HL-60/S4 (cell line): ENCODE measurements around the gene NRF1.

Experiments
- in situ Hi-C: fragments of 300-500 bp; cut with MboI; formaldehyde crosslinking; loops from 2 replicates; pipeline ENCODE4 v1.14.3; 2022; ENCODE audit warnings: low sequenced_read_pairs

Gene NRF1

GRCh38 chr7:129644634-129645230, 33.2 kb downstream of the NRF1 start:
- in situ Hi-C loops = loop anchor here (10.0 kb wide), 1 partner anchor 280 kb away; no protein-coding TSS in a partner anchor

GRCh38 chr7:129646369-129647021, 35.0 kb downstream of the NRF1 start:
- in situ Hi-C loops = loop anchor here (10.0 kb wide), 1 partner anchor 282 kb away; no protein-coding TSS in a partner anchor

DNA sequence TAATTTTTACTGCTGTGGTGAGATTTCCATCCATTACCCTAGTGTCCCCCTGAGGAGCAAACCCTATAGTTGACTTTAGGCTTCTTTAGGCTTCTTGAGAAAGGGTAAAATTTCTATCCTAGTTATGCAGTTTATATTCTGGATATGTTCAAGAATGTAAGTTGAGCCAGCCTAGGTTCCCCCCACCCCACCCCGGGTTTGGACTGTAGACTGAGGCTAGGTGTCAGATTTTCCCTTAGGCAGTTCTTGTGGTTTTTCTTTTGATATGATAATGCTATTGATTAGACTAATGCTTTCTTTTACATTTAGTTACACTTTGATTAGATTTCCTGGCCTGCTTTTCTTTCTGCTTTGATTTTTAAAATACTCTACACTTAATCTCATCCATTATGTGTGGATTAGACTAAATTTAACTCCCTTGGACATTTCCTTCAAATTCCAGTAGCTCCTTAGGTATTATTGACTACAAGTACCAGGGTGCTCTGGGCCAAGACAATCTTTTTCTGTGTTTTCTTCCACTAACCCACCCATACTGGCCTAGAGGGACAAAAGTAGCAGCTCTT, 37.7 kb downstream of the NRF1 start:
- in situ Hi-C loops = loop anchor here (10.0 kb wide), 1 partner anchor 284 kb away; no protein-coding TSS in a partner anchor

GRCh38 chr7:129650056-129650758, 38.7 kb downstream of the NRF1 start:
- in situ Hi-C loops = no loop called here

DNA sequence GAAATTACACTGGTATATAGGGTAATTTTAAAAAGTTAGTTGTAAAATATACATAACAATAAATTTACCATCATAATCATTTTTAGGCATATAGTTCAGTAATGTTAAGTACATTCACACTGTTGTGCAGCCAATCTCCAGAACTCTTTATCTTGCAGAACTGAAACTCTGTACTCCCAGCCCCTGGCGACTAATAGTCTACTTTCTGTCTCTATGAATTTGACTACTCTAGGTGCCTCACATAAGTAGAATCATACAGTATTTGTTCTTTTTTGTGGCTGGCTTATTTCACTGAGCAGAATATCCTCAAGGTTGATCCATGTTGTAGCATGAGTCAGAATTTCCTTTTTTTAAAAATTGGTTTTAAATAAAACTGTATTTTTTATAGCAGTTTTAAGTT, 41.4 kb downstream of the NRF1 start:
- in situ Hi-C loops = no loop called here

- in situ Hi-C loops = no loop called here
These were observed 44.3 kb downstream of the NRF1 start for GRCh38 chr7:129655811-129656210.

- in situ Hi-C loops = no loop called here
These were observed 45.8 kb downstream of the NRF1 start for GRCh38 chr7:129657363-129657762.

- in situ Hi-C loops = loop anchor here (10.0 kb wide), 1 partner anchor 165 kb away; no protein-coding TSS in a partner anchor
These were observed 48.4 kb downstream of the NRF1 start for GRCh38 chr7:129659907-129660306.

GRCh38 chr7:129661645-129662182, 50.2 kb downstream of the NRF1 start:
- in situ Hi-C loops = loop anchor here (10.0 kb wide), 1 partner anchor 163 kb away; no protein-coding TSS in a partner anchor

GRCh38 chr7:129663240-129663639, 51.7 kb downstream of the NRF1 start:
- in situ Hi-C loops = loop anchor here (10.0 kb wide), 1 partner anchor 162 kb away; no protein-coding TSS in a partner anchor

- in situ Hi-C loops = loop anchor here (10.0 kb wide), 1 partner anchor 160 kb away; no protein-coding TSS in a partner anchor
These were observed 52.8 kb downstream of the NRF1 start for GRCh38 chr7:129664029-129665012.

DNA sequence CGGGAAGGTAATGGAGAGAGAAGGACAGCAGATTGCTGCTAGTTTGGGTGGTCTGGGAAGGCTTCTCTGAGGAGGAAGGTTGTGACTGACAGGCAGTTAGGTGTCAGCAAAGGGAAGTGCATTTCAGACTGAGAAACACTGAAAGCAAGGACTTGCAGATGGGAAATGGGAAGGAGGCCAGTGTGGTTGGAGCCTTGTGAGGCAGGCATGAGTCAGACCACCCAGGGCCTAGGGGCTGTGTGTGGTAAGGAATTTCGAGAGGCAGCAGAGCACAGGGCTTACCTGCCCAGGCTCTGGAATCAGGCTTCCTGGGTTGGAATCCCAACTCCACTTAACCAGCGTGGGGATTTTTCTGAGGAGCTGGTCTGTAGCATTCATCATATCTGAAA, 53.5 kb downstream of the NRF1 start:
- in situ Hi-C loops = loop anchor here (10.0 kb wide), 1 partner anchor 160 kb away; no protein-coding TSS in a partner anchor

DNA sequence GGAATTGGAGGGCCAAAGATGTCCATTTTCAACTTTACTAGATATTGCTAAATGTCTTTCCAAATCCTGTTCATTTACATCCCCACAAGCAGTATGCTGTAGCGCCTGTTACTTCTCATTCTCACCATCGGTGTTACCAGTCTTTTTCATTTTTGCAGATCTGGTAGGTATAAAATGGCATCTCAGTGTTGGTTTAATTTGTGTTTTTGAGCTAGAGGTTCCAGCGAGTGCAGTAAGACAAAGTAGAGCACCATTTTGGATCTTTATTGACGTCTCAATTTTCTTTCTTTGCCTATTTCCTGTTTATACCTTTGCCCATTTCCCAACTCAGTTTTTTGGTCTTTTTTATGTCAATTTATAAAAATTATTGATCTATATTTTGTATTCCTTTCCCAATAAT, 55.6 kb downstream of the NRF1 start:
- in situ Hi-C loops = loop anchor here (10.0 kb wide), 1 partner anchor 158 kb away; no protein-coding TSS in a partner anchor

DNA sequence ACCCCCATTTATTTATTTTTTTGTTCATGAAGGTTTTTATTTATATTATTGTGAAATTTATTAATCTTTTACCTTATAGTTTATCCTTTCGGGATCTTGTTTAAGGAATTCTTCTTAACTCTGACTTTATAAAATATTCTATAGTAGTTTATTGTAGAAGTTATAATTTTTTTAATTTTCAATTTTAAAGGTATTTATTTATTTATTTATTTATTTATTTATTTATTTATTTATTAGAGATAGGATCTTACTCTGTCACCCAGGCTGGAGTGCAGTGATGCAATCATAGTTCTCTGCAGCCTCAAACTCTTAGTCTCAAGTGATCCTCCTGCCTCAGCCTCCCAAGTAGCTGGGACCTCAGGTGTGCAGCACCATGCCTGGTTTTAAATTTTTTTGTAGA, 56.0 kb downstream of the NRF1 start:
- in situ Hi-C loops = loop anchor here (10.0 kb wide), 1 partner anchor 157 kb away; no protein-coding TSS in a partner anchor

DNA sequence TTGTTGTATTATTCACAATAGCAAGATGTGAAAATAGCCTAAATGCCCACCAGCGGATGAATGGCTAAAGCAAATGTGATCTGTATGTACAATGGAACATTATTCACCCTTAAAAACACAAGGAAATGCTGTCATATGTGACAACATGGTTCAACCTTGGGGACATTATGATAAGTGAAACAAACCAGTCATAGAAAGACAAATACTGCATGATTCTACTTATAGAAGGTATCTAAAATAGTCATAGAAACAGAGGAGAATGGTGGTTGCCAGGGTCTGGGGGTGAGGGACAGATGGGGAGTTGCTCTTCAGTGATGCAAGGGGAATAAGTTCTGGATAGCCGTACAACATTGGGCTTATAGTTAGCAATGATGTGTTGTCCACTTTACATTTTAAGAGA, 58.4 kb downstream of the NRF1 start:
- in situ Hi-C loops = loop anchor here (10.0 kb wide), 2 partner anchors 155 to 335 kb away; no protein-coding TSS in a partner anchor

GRCh38 chr7:129670656-129671055, 59.1 kb downstream of the NRF1 start:
- in situ Hi-C loops = loop anchor here (10.0 kb wide), 1 partner anchor 334 kb away; no protein-coding TSS in a partner anchor

DNA sequence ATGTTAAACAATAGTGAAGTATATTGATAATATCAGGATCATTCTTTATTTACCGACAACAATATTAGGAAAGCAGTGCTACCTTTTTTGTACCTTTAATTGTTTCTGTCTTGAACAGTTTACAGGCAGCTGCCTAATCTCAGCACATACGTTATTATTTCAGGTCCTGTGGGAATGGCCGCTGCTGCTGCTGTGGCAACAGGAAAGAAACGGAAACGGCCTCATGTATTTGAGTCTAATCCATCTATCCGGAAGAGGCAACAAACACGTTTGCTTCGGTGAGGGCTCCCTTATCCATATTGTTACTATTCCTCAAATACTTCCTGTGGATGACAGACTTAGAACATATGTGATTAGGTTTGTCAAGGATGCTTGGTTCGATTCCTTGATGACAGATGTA, 59.7 kb downstream of the NRF1 start:
- in situ Hi-C loops = loop anchor here (10.0 kb wide), 1 partner anchor 334 kb away; no protein-coding TSS in a partner anchor

DNA sequence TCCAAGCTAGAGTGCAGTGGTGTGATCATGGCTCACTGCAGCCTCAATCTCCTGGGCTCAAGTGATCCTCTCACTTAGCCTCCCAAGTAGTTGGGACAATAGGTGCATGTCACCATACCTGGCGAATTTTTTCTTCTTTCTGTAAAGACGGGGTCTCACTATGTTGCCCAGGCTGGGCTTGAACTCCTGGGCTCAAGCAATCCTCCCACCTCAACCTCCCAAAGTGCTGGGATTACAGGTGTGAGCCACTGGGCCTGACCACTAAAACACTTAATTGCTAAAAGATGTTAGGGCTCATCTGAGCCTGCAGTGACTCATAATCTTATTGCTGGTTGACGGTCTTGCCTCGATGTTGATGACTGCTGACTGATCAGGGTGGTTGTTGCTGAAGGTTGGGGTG, 63.0 kb downstream of the NRF1 start:
- in situ Hi-C loops = loop anchor here (10.0 kb wide), 1 partner anchor 330 kb away; no protein-coding TSS in a partner anchor

- in situ Hi-C loops = loop anchor here (10.0 kb wide), 1 partner anchor 329 kb away; no protein-coding TSS in a partner anchor
These were observed 64.0 kb downstream of the NRF1 start for GRCh38 chr7:129675521-129675920.
